ENCODE data around the gene EFTUD2. TPM values are rescaled to one million over a fixed set of nuclear protein-coding genes. Genes with fewer than 3 reads are reported as not detected.

Gene EFTUD2
- total and polyA plus RNA-seq, 2 of the 8 experiments (the other 6 are each of a cell fraction or from before 2014, with no cell fraction given), result 118 to 195 TPM

GRCh38 chr17:44828919-44829522, 70.2 kb downstream of the EFTUD2 start:
- Histone ChIP-seq H4K5ac (ENCODE audit: insufficient read length, low read depth, low read length) (peak overlapping the region; percentile 13), H3K27me3 (replicated peaks in 1 of 4; ENCODE audit: control insufficient read depth in 3 of 4, extremely low read depth in 1 of 4, insufficient read depth in 3 of 4, low read length in 3 of 4) (no peaks in the 10 kb centered on the region), H2BK20ac (ENCODE audit: low read length) (no peak overlapping the region), H3K36me3 (ENCODE audit: control insufficient read depth in 2 of 4, insufficient read depth in 4 of 4, low read length in 3 of 4) (no peaks in the 10 kb centered on the region), H3K23ac (ENCODE audit: insufficient read length) (no peak overlapping the region), H2BK120ac (replicated peaks; ENCODE audit: low read depth, low read length) (peak overlapping the region; percentile 63), H3K27ac (ENCODE audit: low read depth, low read length) (peak overlapping the region; percentile 72), H2BK12ac (ENCODE audit: low read depth, low read length) (0 out of 2 replicates have a peak overlapping the region, but pooled peaks have one; percentile 10), H4K91ac (replicated peaks; ENCODE audit: insufficient read length, low read length) (peak overlapping the region; percentile 17), H3K4me1 (replicated peaks in 1 of 4; ENCODE audit: control insufficient read depth in 3 of 4, insufficient read depth in 4 of 4, low read length in 3 of 4) (peaks cover 0 to 7% (median 5%) of the 10 kb centered on the region in 4 experiments; a peak in 4 of 7 replicates), H3K4me2 (ENCODE audit: insufficient read depth in 1 of 2, low read depth in 2 of 2, low read length in 2 of 2) (peak overlapping the region; percentile 52 to 72), H3K4ac (replicated peaks; ENCODE audit: insufficient read length, low read depth, low read length) (peak overlapping the region; percentile 57), H2BK5ac (ENCODE audit: low read depth, low read length) (peak overlapping the region; percentile 44; the same call in 1 of the 2 replicates), H3K14ac (ENCODE audit: insufficient read length) (no peak overlapping the region), H3K4me3 (ENCODE audit: extremely low read depth in 1 of 4, insufficient read depth in 2 of 4, low read depth in 3 of 4, low read length in 4 of 4) (peak overlapping the region; percentile 79 to 97 (median 92)), H3K18ac (ENCODE audit: extremely low read depth, low read length) (peak overlapping the region; percentile 97), H2AK5ac (ENCODE audit: low read depth, low read length) (no peak overlapping the region), H3K79me2 (ENCODE audit: control insufficient read depth in 1 of 2, insufficient read depth in 2 of 2, low read length in 2 of 2) (peaks cover 16 to 56% of the 10 kb centered on the region in 2 experiments), H4K8ac (ENCODE audit: extremely low read depth, insufficient read depth, low read length) (peak overlapping the region; percentile 93; the same call in 1 of the 2 replicates), H2BK15ac (ENCODE audit: low read length) (no peak overlapping the region), H2AFZ (ENCODE audit: low read length) (no peak overlapping the region), H3K79me1 (ENCODE audit: low read depth, low read length) (no peaks in the 10 kb centered on the region), H3K9ac (replicated peaks in 1 of 4; ENCODE audit: extremely low read depth in 1 of 4, low read depth in 3 of 4, low read length in 3 of 4) (peak overlapping the region; percentile 85 to 94 (median 90)), H4K20me1 (replicated peaks in 1 of 2; ENCODE audit: control insufficient read depth in 1 of 2, insufficient read depth in 2 of 2, low read length in 2 of 2) (peaks cover 5 to 7% of the 10 kb centered on the region in 2 experiments), H3K9me3 (ENCODE audit: insufficient read depth in 2 of 2, low read depth in 1 of 2, low read length in 1 of 2) (no peaks in the 10 kb centered on the region), H3K23me2 (ENCODE audit: low read depth, low read length) (peaks cover 4% of the 10 kb centered on the region; the same call in 1 of the 2 replicates), H3K56ac (replicated peaks; ENCODE audit: insufficient read length, low read depth, low read length) (peak overlapping the region; percentile 74)
- no peak for DNase-seq (ENCODE audit: low read depth in 1 of 2, low spot score in 2 of 2)
- ChIA-PET CTCF (ENCODE audit: partially characterized antibody) (interaction anchor here (1.0 to 1.6 kb wide), 2 partner anchors 19 to 50 kb away, joined by 3 to 4 read pairs; no protein-coding TSS in a partner anchor), POLR2A (ENCODE audit: partially characterized antibody) (interaction anchor here (0.8 to 2.4 kb wide), 14 partner anchors 12 to 52 kb away, joined by 3 to 7 read pairs (median 4); partner anchors contain the start of gene HIGD1B)
- FAIRE-seq, result peak; percentile 42
- 0% methylated on average over 21 of the region's 21 CpGs; no CpG with 5 or more reads in 1 of the 2 experiments for whole genome bisulfite sequencing, 2 experiments (ENCODE audit: extremely low coverage in 1 of 2, insufficient coverage in 1 of 2, insufficient read length in 1 of 2, insufficient replicate concordance in 2 of 2, low coverage in 1 of 2, low lambda C conversion rate in 2 of 2, missing lambda C conversion rate in 1 of 2)
- TF ChIP-seq SIN3A (conservative IDR thresholded peaks at IDR 0.05 in 1 of 2, IDR thresholded peaks at IDR 0.05 in 1 of 2; ENCODE audit: low read depth in 1 of 2, low read length in 2 of 2), result 0 out of 4 replicates have a peak, but pooled peaks of 1 of the 2 experiments have one; percentile 18
- TF ChIP-seq CTCF (IDR thresholded peaks at IDR 0.05; ENCODE audit: control extremely low read depth in 1 of 3, insufficient read depth in 1 of 3, low read depth in 1 of 3, low read length in 3 of 3), result no peak
- TF ChIP-seq TAF7 (optimal IDR thresholded peaks at IDR 0.05; ENCODE audit: borderline replicate concordance, low read depth, low read length), result no peak
